HL-60 (cell line): ENCODE data around the gene FOXP1.

Source experiments
- CTCF ChIP-seq: IDR thresholded peaks from one replicate; pipeline ENCODE4 v1.5.1; 2011; ENCODE audit warnings: low read length, control low read depth, inconsistent platforms; ENCODE audit not compliant: insufficient read depth
- POLR2AphosphoS5 ChIP-seq: IDR thresholded peaks from 2 replicates; pipeline ENCODE4 v1.6.1; 2012; ENCODE audit warnings: low read depth
- REST ChIP-seq: IDR thresholded peaks from 2 replicates; pipeline ENCODE4 v1.6.1; 2012; ENCODE audit warnings: low read depth; ENCODE audit not compliant: insufficient replicate concordance
- SPI1 ChIP-seq: IDR thresholded peaks from 2 replicates; pipeline ENCODE4 v1.6.1; 2012; ENCODE audit warnings: low read depth, mild to moderate bottlenecking, borderline replicate concordance

- TF ChIP-seq CTCF (no peak), POLR2AphosphoS5 (no peak), SPI1 (no peak), REST (no peak)
Observed at GRCh38 chr3:71094658-71095209, 488.8 kb downstream of the FOXP1 start.
